ENCODE results near the gene CCNK.

CCNK gene

GRCh38 chr14:99502989-99503421 lies 21.8 kb downstream of the CCNK start:
- H3K4me1 ChIP-seq (ENCODE audit: control insufficient read depth, low read length): no peaks in the 10 kb centered on the region
- H3K9me2 ChIP-seq (replicated peaks; ENCODE audit: control insufficient read depth, low read length): no peaks in the 10 kb centered on the region
- H3K27me3 ChIP-seq (ENCODE audit: control insufficient read depth, low read length): no peaks in the 10 kb centered on the region
- H3F3A ChIP-seq (ENCODE audit: control insufficient read depth, insufficient read depth): no peaks in the 10 kb centered on the region
- no peak for TF ChIP-seq EZH2phosphoT487 (IDR thresholded peaks at IDR 0.05; ENCODE audit: borderline replicate concordance, low read length)
- TF ChIP-seq CTCF (IDR thresholded peaks at IDR 0.05; ENCODE audit: low read depth, low read length, poor library complexity, severe bottlenecking): no peak
- H3K36me3 ChIP-seq (ENCODE audit: control insufficient read depth, low read length): peaks cover 83% of the 10 kb centered on the region
- no peak overlapping the region for H3K4me3 ChIP-seq (ENCODE audit: low read length)
- no peaks in the 10 kb centered on the region for H4K20me1 ChIP-seq (ENCODE audit: control insufficient read depth, insufficient read depth, low read depth, low read length)
- no peaks in the 10 kb centered on the region for H3K79me2 ChIP-seq (ENCODE audit: control insufficient read depth, low read length)
- no peaks in the 10 kb centered on the region for H3K9me3 ChIP-seq (ENCODE audit: control insufficient read depth, insufficient read depth, low read length)
- no peak overlapping the region for H3K4me2 ChIP-seq (ENCODE audit: low read length)
- H3K27ac ChIP-seq (ENCODE audit: low read depth, low read length): no peak overlapping the region

- no peak for TF ChIP-seq CTCF (IDR thresholded peaks at IDR 0.05; ENCODE audit: low read depth, low read length, poor library complexity, severe bottlenecking)
- TF ChIP-seq EZH2phosphoT487 (IDR thresholded peaks at IDR 0.05; ENCODE audit: borderline replicate concordance, low read length): no peak
- Histone ChIP-seq H3K9me3 (ENCODE audit: control insufficient read depth, insufficient read depth, low read length) (no peaks in the 10 kb centered on the region), H3K36me3 (ENCODE audit: control insufficient read depth, low read length) (peaks cover 91% of the 10 kb centered on the region)
Observed at GRCh38 chr14:99503848-99504453, 22.7 kb downstream of the CCNK start.

GRCh38 chr14:99505089-99505488 lies 23.9 kb downstream of the CCNK start:
- Histone ChIP-seq H3K27ac (ENCODE audit: low read depth, low read length) (no peak overlapping the region), H3K4me3 (ENCODE audit: low read length) (no peak overlapping the region), H3K9me3 (ENCODE audit: control insufficient read depth, insufficient read depth, low read length) (no peaks in the 10 kb centered on the region), H3K4me1 (ENCODE audit: control insufficient read depth, low read length) (no peaks in the 10 kb centered on the region), H3K9me2 (replicated peaks; ENCODE audit: control insufficient read depth, low read length) (no peaks in the 10 kb centered on the region), H3F3A (ENCODE audit: control insufficient read depth, insufficient read depth) (no peaks in the 10 kb centered on the region), H3K36me3 (ENCODE audit: control insufficient read depth, low read length) (peaks cover 89% of the 10 kb centered on the region), H4K20me1 (ENCODE audit: control insufficient read depth, insufficient read depth, low read depth, low read length) (no peaks in the 10 kb centered on the region), H3K27me3 (ENCODE audit: control insufficient read depth, low read length) (no peaks in the 10 kb centered on the region), H3K4me2 (ENCODE audit: low read length) (no peak overlapping the region), H3K79me2 (ENCODE audit: control insufficient read depth, low read length) (no peaks in the 10 kb centered on the region)
- TF ChIP-seq EZH2phosphoT487 (IDR thresholded peaks at IDR 0.05; ENCODE audit: borderline replicate concordance, low read length) (no peak), CTCF (IDR thresholded peaks at IDR 0.05; ENCODE audit: low read depth, low read length, poor library complexity, severe bottlenecking) (no peak)

More at GRCh38 chr14:99503848-99504453, 22.7 kb downstream of the CCNK start:
- Histone ChIP-seq H3K9me2 (replicated peaks; ENCODE audit: control insufficient read depth, low read length) (no peaks in the 10 kb centered on the region), H3F3A (ENCODE audit: control insufficient read depth, insufficient read depth) (no peaks in the 10 kb centered on the region), H3K4me3 (ENCODE audit: low read length) (no peak overlapping the region), H4K20me1 (ENCODE audit: control insufficient read depth, insufficient read depth, low read depth, low read length) (no peaks in the 10 kb centered on the region), H3K4me1 (ENCODE audit: control insufficient read depth, low read length) (no peaks in the 10 kb centered on the region), H3K79me2 (ENCODE audit: control insufficient read depth, low read length) (no peaks in the 10 kb centered on the region), H3K27me3 (ENCODE audit: control insufficient read depth, low read length) (no peaks in the 10 kb centered on the region), H3K27ac (ENCODE audit: low read depth, low read length) (no peak overlapping the region), H3K4me2 (ENCODE audit: low read length) (no peak overlapping the region)
